K562 (cell line): Measurements from ENCODE around the gene PLK1. TPM values are rescaled to one million over a fixed set of nuclear protein-coding genes. Genes with fewer than 3 reads are reported as not detected.
A peak's percentile ranks its signal among the peaks of the same experiment; 100 is the strongest.

Source experiments
- CREM ChIP-seq: IDR thresholded peaks from 2 replicates; pipeline ENCODE4 v1.6.1; 2014; ENCODE audit warnings: antibody characterized with exemption, low read depth
- FOXP1 ChIP-seq: sonication (generic); formaldehyde crosslinking; IDR thresholded peaks from 2 replicates; pipeline ENCODE4 v1.8.0; 2022; ENCODE audit warnings: mild to moderate bottlenecking, missing genetic modification reagents
- GABPA ChIP-seq: fragments of 200-800 bp; sonication (Bioruptor generic); conservative IDR thresholded peaks from 2 replicates; pipeline ENCODE4 v1.6.1; 2016; ENCODE audit warnings: low read depth, missing genetic modification characterization, missing compliant biosample characterization
- LCOR ChIP-seq: sonication (generic); formaldehyde crosslinking; IDR thresholded peaks from 2 replicates; pipeline ENCODE4 v1.8.0; 2022; ENCODE audit warnings: mild to moderate bottlenecking, missing genetic modification reagents
- MAFG ChIP-seq: fragments of 450-650 bp; conservative IDR thresholded peaks from 2 replicates; pipeline ENCODE4 v1.6.1; 2016; ENCODE audit warnings: missing genetic modification characterization, missing compliant biosample characterization
- MAZ ChIP-seq, 2 experiments: fragments of 450-650 bp in 1 of 2; sonication (generic) in 1 of 2; formaldehyde crosslinking; IDR thresholded peaks in 1 of 2; conservative IDR thresholded peaks in 1 of 2; 2 replicates each; pipeline versions ENCODE4 v1.4.0 to v1.5.0; 2020; ENCODE audit warnings: mild to moderate bottlenecking in 1 of 2, missing genetic modification reagents in 1 of 2
- NFIC ChIP-seq: fragments of 450-650 bp; IDR thresholded peaks from 2 replicates; pipeline ENCODE4 v1.6.1; 2017; ENCODE audit warnings: mild to moderate bottlenecking, inconsistent platforms
- SAP30 ChIP-seq: fragments of 200-600 bp; sonication (generic); IDR thresholded peaks from 2 replicates; pipeline ENCODE4 v1.6.1; 2012; ENCODE audit warnings: borderline replicate concordance, low read depth, mild to moderate bottlenecking, moderate library complexity, low read length, control low read depth, inconsistent platforms; ENCODE audit not compliant: insufficient read depth, poor library complexity, severe bottlenecking
- SIN3B ChIP-seq: fragments of 450-650 bp; IDR thresholded peaks from 2 replicates; pipeline ENCODE4 v1.6.1; 2017; ENCODE audit warnings: low read depth, mild to moderate bottlenecking, moderate library complexity
- SMARCE1 ChIP-seq: fragments of 450-650 bp; IDR thresholded peaks from 2 replicates; pipeline ENCODE4 v1.7.1; 2016; ENCODE audit warnings: mild to moderate bottlenecking
- SOX6 ChIP-seq: fragments of 450-650 bp; IDR thresholded peaks from 2 replicates; pipeline ENCODE4 v1.6.1; 2014; ENCODE audit warnings: mild to moderate bottlenecking
- TRIM24 ChIP-seq, 2 experiments: fragments of 450-650 bp; IDR thresholded peaks; 2 replicates each; pipeline ENCODE4 v1.6.1; 2016
- YY1 ChIP-seq, 3 experiments: IDR thresholded peaks; 2 replicates each; pipeline ENCODE4 v1.6.1; 2011; ENCODE audit warnings: low read length in 2 of 3, mild to moderate bottlenecking in 2 of 3, moderate library complexity in 2 of 3, borderline replicate concordance in 1 of 3, control low read depth in 1 of 3, low read depth in 1 of 3; ENCODE audit not compliant: insufficient read depth in 3 of 3, insufficient replicate concordance in 2 of 3, control insufficient read depth in 1 of 3, insufficient read length in 1 of 3; ENCODE audit errors: extremely low read depth in 1 of 3
- ZBTB2 ChIP-seq: fragments of 450-650 bp; IDR thresholded peaks from 2 replicates; pipeline ENCODE4 v1.6.1; 2016; ENCODE audit warnings: antibody characterized with exemption
- ZEB2 ChIP-seq: fragments of 450-650 bp; IDR thresholded peaks from 2 replicates; pipeline ENCODE4 v1.6.1; 2016
- ZNF24 ChIP-seq: fragments of 450-650 bp; IDR thresholded peaks from 2 replicates; pipeline ENCODE4 v1.6.1; 2016
- polyA plus RNA-seq, 8 experiments: library from polyadenylated mRNA; depleted of rRNA in 4 of 8; stranded (reverse) in 5 of 8; unstranded in 3 of 8; fragments of >200 nt; fragmentation: Nextera tagmentation in 2 of 8; fragmentation: Illumina TruSeq in 1 of 8; extraction: Ambion mirVana in 2 of 8; extraction: Trizol in 1 of 8; gene quantifications; 2 replicates each; pipeline versions ENCODE4 v1.2.1 to v1.2.3, GENCODE V29; 2011 to 2014; ENCODE audit warnings: inconsistent platforms in 1 of 8, missing spikeins in 1 of 8
- total RNA-seq, 7 experiments: library from RNA; depleted of rRNA in 6 of 7; stranded (reverse); fragments of >200 nt in 6 of 7; fragmentation: Illumina TruSeq in 2 of 7; extraction: Trizol in 2 of 7; gene quantifications; 2 replicates each; pipeline versions ENCODE4 v1.2.1 to v1.2.3, GENCODE V29; 2011 to 2021; ENCODE audit warnings: low replicate concordance in 1 of 7
- TF ChIP-seq, protein P1 (sequence below): sonication (generic); formaldehyde crosslinking; IDR thresholded peaks from 2 replicates; pipeline ENCODE4 v1.8.0; 2022; ENCODE audit warnings: missing genetic modification reagents, mild to moderate bottlenecking, borderline replicate concordance
- TF ChIP-seq, protein P2 (sequence below): sonication (generic); formaldehyde crosslinking; IDR thresholded peaks from 2 replicates; pipeline ENCODE4 v1.8.0; 2022; ENCODE audit warnings: mild to moderate bottlenecking, missing genetic modification reagents
- TF ChIP-seq, protein P3 (sequence below): fragments of 200-800 bp; sonication (Bioruptor generic); IDR thresholded peaks from 2 replicates; pipeline ENCODE4 v1.6.1; 2017; ENCODE audit warnings: missing genetic modification characterization, missing compliant biosample characterization

PLK1 gene
- total and polyA plus RNA-seq, 9 of the 15 experiments (the other 6 are each of a cell fraction or from before 2014, with no cell fraction given) = 13.6 to 212 (median 45.5) TPM

DNA sequence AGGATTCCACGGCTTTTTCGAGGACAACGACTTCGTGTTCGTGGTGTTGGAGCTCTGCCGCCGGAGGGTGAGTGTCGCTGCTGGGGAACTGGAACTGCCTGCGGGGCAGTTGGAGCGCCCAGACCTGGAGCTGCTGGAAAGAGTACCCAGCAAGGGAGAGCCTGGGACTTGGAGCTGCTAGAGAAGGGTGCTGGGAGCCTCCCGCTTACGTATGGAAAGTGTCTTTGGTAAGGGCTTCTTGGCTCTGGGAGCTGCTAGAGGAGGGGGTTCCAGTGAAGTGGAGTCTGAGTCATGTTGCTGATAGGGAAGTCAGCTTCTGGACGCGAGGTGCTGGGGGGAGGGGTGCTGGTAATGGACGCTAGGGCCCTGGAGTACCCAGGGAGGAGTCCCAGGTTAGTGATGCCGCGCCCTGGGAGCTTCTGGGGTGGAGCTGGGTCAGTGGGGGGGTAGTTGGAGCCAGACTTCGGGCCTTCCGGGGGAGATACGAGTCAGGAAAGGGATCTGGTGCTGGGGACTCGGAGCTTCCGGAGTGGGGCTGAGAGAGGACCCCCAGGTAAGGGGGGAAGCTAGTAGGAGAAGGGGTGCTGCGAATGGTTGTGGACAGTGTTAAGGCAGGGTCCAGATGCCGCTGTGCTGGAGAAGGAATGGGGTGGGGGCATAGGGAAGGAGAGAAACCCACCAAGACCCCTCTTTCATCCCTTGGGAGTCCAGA is 741 bp downstream of the PLK1 start (continued):
- TF ChIP-seq, protein P1, sequence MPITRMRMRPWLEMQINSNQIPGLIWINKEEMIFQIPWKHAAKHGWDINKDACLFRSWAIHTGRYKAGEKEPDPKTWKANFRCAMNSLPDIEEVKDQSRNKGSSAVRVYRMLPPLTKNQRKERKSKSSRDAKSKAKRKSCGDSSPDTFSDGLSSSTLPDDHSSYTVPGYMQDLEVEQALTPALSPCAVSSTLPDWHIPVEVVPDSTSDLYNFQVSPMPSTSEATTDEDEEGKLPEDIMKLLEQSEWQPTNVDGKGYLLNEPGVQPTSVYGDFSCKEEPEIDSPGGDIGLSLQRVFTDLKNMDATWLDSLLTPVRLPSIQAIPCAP (CRISPR knock-in tag) = no peak
- TF ChIP-seq, protein P2, sequence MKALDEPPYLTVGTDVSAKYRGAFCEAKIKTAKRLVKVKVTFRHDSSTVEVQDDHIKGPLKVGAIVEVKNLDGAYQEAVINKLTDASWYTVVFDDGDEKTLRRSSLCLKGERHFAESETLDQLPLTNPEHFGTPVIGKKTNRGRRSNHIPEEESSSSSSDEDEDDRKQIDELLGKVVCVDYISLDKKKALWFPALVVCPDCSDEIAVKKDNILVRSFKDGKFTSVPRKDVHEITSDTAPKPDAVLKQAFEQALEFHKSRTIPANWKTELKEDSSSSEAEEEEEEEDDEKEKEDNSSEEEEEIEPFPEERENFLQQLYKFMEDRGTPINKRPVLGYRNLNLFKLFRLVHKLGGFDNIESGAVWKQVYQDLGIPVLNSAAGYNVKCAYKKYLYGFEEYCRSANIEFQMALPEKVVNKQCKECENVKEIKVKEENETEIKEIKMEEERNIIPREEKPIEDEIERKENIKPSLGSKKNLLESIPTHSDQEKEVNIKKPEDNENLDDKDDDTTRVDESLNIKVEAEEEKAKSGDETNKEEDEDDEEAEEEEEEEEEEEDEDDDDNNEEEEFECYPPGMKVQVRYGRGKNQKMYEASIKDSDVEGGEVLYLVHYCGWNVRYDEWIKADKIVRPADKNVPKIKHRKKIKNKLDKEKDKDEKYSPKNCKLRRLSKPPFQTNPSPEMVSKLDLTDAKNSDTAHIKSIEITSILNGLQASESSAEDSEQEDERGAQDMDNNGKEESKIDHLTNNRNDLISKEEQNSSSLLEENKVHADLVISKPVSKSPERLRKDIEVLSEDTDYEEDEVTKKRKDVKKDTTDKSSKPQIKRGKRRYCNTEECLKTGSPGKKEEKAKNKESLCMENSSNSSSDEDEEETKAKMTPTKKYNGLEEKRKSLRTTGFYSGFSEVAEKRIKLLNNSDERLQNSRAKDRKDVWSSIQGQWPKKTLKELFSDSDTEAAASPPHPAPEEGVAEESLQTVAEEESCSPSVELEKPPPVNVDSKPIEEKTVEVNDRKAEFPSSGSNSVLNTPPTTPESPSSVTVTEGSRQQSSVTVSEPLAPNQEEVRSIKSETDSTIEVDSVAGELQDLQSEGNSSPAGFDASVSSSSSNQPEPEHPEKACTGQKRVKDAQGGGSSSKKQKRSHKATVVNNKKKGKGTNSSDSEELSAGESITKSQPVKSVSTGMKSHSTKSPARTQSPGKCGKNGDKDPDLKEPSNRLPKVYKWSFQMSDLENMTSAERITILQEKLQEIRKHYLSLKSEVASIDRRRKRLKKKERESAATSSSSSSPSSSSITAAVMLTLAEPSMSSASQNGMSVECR (CRISPR knock-in tag) = no peak; the same call in 1 of the 2 replicates
- TF ChIP-seq SAP30 (no peak), YY1 (IDR thresholded peaks at IDR 0.05; ENCODE audit: borderline replicate concordance in 1 of 3, control insufficient read depth in 1 of 3, extremely low read depth in 1 of 3, insufficient read depth in 3 of 3, insufficient read length in 1 of 3, insufficient replicate concordance in 2 of 3, low read depth in 1 of 3, low read length in 2 of 3) (peak; percentile 45 to 87 (median 63)), SIN3B (no peak), ZEB2 (peak; percentile 43; the same call in 1 of the 2 replicates), ZNF24 (no peak), MAFG (peak; percentile 33; the same call in 1 of the 2 replicates), NFIC (peak; percentile 34; the same call in 1 of the 2 replicates), FOXP1 (CRISPR knock-in tag) (peak; percentile 82), SMARCE1 (peak; percentile 83), TRIM24 (IDR thresholded peaks at IDR 0.05) (no peak), ZBTB2 (peak; percentile 42; the same call in 1 of the 2 replicates), SOX6 (peak; percentile 14; the same call in 1 of the 2 replicates), CREM (peak; percentile 65; the same call in 1 of the 2 replicates), LCOR (CRISPR knock-in tag) (no peak), MAZ (CRISPR knock-in tag; conservative IDR thresholded peaks at IDR 0.05 in 1 of 2, IDR thresholded peaks at IDR 0.05 in 1 of 2) (no peak; a peak in 1 of 4 replicates), GABPA (no peak)
- TF ChIP-seq, protein P3, sequence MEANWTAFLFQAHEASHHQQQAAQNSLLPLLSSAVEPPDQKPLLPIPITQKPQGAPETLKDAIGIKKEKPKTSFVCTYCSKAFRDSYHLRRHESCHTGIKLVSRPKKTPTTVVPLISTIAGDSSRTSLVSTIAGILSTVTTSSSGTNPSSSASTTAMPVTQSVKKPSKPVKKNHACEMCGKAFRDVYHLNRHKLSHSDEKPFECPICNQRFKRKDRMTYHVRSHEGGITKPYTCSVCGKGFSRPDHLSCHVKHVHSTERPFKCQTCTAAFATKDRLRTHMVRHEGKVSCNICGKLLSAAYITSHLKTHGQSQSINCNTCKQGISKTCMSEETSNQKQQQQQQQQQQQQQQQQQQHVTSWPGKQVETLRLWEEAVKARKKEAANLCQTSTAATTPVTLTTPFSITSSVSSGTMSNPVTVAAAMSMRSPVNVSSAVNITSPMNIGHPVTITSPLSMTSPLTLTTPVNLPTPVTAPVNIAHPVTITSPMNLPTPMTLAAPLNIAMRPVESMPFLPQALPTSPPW (CRISPR knock-in tag) = peak; percentile 54
